Inflammatory macrophage treated with lipopolysaccharide for 4 hours (primary cell): ENCODE measurements around the gene PRR23A.

Experiments
- DNase-seq: peaks from one replicate; pipeline ENCODE4 v3.0.0-alpha.2; 2020

The PRR23A gene

DNA sequence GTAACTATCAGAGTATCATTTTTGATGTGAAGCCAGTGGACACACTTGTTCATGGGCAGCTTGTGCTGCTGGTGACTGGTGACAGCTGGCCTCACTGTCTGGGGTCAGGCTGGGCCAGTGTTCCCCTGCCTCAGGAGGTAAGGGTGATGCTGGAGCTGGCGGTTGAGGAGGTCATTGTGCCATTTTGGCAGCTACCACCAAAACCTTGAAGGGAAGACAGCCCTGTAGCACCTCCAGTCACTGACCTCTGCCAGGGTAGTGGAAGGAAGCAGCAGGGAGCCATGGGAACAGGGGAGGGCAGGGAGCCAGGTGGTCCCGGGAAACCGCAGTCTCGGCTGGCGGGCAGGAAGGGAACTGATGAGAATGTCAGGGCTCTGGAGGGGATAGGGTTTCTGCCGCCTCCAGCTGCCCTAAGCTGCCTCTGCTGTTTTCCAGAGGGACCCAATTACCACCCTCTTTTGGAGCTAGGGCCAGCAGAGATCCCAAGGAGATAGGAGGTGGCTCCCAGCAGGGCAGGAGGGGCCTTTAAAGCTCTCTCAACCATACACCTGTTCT, 34.2 kb downstream of the PRR23A start:
- no peak for DNase-seq

- DNase-seq, result no peak
Measured at GRCh38 chr3:138964923-138965322, 41.1 kb downstream of the PRR23A start.

- DNase-seq, result no peak
Measured at GRCh38 chr3:138964264-138964663, 41.8 kb downstream of the PRR23A start.

DNA sequence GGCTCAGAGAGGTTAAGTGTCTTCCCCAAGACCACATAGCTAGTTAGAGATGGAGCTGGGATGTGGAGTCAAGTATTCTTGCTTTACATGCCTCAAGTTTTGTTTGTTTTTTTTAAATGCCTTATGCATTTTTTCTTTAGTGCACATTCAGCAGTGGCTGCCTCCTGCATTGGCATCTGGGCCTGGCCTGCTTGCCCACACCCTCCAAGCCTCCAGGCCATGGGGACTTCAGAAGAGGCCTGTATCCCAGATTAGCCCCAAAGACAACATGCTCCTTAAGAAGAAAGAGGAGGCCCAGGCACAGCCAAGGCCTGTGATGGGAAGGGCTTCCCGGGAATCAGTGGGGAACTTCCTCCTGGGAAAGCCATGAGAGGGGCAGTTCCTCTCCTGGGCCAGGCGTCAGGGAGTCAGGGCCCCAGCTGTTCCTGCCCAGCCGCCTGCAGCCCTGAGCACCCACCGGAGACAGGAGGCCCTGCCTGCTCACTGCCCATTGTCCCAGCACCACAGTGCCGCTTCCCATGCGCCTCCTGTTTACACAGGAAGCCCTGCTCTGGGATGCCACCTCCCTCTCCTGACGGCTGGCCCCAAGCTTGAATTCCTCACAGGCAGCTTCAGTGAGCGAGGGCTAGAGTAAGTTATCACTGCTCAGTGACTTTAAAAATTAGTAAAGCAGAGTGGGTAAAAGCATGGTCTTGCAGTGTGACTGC, 43.1 kb downstream of the PRR23A start:
- DNase-seq, result no peak

DNA sequence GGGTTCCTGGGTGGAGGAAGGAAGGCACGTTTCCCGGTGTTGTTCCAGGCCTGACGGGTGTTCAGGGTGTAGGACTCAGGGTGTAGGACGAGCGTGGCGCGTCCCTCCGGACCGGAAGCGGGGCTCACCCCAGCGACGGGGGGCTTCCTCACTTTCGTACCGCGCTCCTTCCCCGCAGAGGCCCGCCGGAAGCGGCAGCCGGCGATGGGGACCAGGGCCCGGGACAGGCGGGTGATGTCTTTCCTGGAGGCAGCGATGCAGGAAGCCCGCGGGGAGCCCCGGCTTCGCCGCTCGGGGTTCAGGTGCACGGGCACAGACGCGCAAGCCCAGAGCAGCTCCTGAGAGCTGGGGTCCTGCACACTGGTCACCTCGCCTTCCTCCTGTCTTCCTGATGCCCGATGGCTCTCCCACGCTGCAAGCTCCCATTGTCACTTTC, 45.6 kb downstream of the PRR23A start:
- DNase-seq, result no peak
